Small intestine (tissue), 7 donors: ENCODE results near the gene ADGRL2. TPM values are rescaled to one million over a fixed set of nuclear protein-coding genes. Genes with fewer than 3 reads are reported as not detected.

ENCODE experiments used
- DNase-seq, 2 donors: peaks; one replicate each; pipeline versions ENCODE4 v3.0.0 to v3.0.0-alpha.2; 2013
- FAIRE-seq: peaks from 2 replicates; lab custom pipeline; 2012; peaks lifted over from hg19 to GRCh38; lab: Jason Lieb, UNC
- H3K27ac ChIP-seq, 3 donors: one replicate each; pipeline ENCODE4 v1.5.1; 2013; ENCODE audit warnings: low read length in 2 of 3, mild to moderate bottlenecking in 2 of 3, control low read depth in 1 of 3, inconsistent platforms in 1 of 3, low read depth in 1 of 3, moderate library complexity in 1 of 3
- H3K27me3 ChIP-seq, 3 donors: one replicate each; pipeline ENCODE4 v1.6.1; 2013; ENCODE audit warnings: low read length in 3 of 3, inconsistent platforms in 1 of 3; ENCODE audit not compliant: control insufficient read depth in 3 of 3, insufficient read depth in 3 of 3
- H3K36me3 ChIP-seq, 3 donors: one replicate each; pipeline ENCODE4 v1.6.1; 2013; ENCODE audit warnings: low read length in 3 of 3, inconsistent platforms in 1 of 3, low read depth in 1 of 3, mild to moderate bottlenecking in 1 of 3, moderate library complexity in 1 of 3; ENCODE audit not compliant: control insufficient read depth in 3 of 3, insufficient read depth in 2 of 3
- H3K4me1 ChIP-seq, 3 donors: one replicate each; pipeline ENCODE4 v1.6.1; 2013; ENCODE audit warnings: low read length in 2 of 3, inconsistent platforms in 1 of 3, low read depth in 1 of 3, mild to moderate bottlenecking in 1 of 3, moderate library complexity in 1 of 3; ENCODE audit not compliant: control insufficient read depth in 3 of 3, insufficient read depth in 2 of 3
- H3K4me3 ChIP-seq, 3 donors: one replicate each; pipeline ENCODE4 v1.5.1; 2013; ENCODE audit warnings: low read length in 3 of 3, control low read depth in 1 of 3, inconsistent platforms in 1 of 3, low read depth in 1 of 3, mild to moderate bottlenecking in 1 of 3, moderate library complexity in 1 of 3
- H3K9me3 ChIP-seq, 2 donors: one replicate each; pipeline ENCODE4 v1.6.1; 2013; ENCODE audit warnings: low read depth in 1 of 2, low read length in 1 of 2; ENCODE audit not compliant: control insufficient read depth in 2 of 2, insufficient read depth in 1 of 2
- WGBS, 3 donors: extraction: QIAGEN DNeasy Blood & Tissue Kit; methylation state at CpG; one replicate each; pipeline ENCODE4 v1.1.7; 2013; 5-methylcytosine and 5-hydroxymethylcytosine counted together
- polyA plus RNA-seq, 4 donors: library from polyadenylated mRNA; stranded (reverse) in 3 of 4; unstranded in 1 of 4; fragments of 200-250 nt in 3 of 4; fragments of 120-200 nt in 1 of 4; gene quantifications; one replicate each; pipeline versions ENCODE4 v1.2.1 to v1.2.3, GENCODE V29; 2013
- donor health status: healthy with polysubstance abuse.
- donor health status: control.
- donor health status: control.
- donor health status: Bipolar disorder and iron deficiency.
- donor health status: healthy.

ADGRL2 gene
- polyA plus RNA-seq, 4 donors: 0.67 to 74.9 (median 8.0) TPM

GRCh38 chr1:82032068-82032467, 231.3 kb downstream of the ADGRL2 start:
- Histone ChIP-seq H3K9me3 (no peaks in the 10 kb centered on the region), H3K27me3 (no peaks in the 10 kb centered on the region), H3K4me1 (no peaks in the 10 kb centered on the region), H3K4me3 (no peak overlapping the region), H3K27ac (no peak overlapping the region), H3K36me3 (no peaks in the 10 kb centered on the region)
- WGBS, 3 donors: 81 to 91% (median 89%) methylated on average over 2 of the region's 2 CpGs
- DNase-seq: no peak
- no peak for FAIRE-seq

GRCh38 chr1:82034812-82035211, 234.1 kb downstream of the ADGRL2 start:
- Histone ChIP-seq H3K4me3 (no peak overlapping the region), H3K4me1 (no peaks in the 10 kb centered on the region), H3K36me3 (no peaks in the 10 kb centered on the region), H3K27me3 (no peaks in the 10 kb centered on the region), H3K9me3 (no peaks in the 10 kb centered on the region), H3K27ac (no peak overlapping the region)
- 86 to 90% (median 89%) methylated on average over 3 of the region's 3 CpGs for WGBS, 3 donors
- DNase-seq (no peak), FAIRE-seq (no peak)
